ENCODE measurements around the gene HSPA12B.

The HSPA12B gene, protein sequence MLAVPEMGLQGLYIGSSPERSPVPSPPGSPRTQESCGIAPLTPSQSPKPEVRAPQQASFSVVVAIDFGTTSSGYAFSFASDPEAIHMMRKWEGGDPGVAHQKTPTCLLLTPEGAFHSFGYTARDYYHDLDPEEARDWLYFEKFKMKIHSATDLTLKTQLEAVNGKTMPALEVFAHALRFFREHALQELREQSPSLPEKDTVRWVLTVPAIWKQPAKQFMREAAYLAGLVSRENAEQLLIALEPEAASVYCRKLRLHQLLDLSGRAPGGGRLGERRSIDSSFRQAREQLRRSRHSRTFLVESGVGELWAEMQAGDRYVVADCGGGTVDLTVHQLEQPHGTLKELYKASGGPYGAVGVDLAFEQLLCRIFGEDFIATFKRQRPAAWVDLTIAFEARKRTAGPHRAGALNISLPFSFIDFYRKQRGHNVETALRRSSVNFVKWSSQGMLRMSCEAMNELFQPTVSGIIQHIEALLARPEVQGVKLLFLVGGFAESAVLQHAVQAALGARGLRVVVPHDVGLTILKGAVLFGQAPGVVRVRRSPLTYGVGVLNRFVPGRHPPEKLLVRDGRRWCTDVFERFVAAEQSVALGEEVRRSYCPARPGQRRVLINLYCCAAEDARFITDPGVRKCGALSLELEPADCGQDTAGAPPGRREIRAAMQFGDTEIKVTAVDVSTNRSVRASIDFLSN

DNA sequence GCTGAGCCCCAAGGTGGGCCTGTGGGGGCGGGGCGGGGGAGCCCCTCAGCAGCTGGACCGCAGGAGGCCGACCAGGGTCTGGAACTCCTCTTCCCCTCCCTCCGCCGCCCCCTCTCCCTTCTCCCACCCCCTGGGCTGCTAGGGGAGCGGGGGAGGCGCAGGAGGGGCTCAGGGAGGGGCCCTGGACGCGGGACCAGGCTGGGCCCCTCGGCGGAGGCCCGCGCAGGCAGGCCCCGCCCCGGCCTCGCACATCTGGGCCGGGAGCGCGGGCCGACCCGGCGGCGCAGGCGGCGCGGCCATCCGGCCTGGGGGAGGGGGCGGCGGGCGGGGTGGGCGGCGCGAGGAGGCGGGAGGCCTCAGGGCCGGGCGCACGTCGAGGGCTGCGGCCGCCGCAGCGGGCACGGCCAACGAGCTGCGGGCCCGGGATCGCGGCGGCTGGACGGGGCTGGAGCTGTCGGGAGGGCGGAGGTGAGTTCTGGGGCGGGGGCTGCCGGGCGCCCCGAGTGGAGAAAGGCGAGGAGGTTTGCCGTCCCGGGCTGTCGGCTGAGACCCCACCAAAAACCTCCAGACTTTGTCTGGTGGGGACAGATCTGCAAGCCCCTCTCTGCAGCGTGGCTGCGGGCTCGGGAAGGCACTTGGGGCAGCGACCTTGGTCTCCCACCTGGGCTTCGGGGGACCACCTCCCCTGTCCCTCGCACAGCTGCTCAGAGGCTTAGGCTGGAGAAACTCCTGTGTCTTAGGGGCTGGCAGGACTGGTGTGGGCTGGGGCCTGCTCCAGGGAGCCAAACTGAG is at the start of gene HSPA12B:
Gene HSPA12B, plus strand, starts transcription at position 359 of the 792 bp plus-strand sequence. CDS start 5,990 bp downstream, outside the sequence.
- DNase-seq = no peak

- DNase-seq = no peak
Observed at GRCh38 chr20:3685341-3685740, 47.1 kb upstream of the HSPA12B start.

GRCh38 chr20:3686421-3686820 is 46.1 kb upstream of the HSPA12B start:
- no peak for DNase-seq

DNA sequence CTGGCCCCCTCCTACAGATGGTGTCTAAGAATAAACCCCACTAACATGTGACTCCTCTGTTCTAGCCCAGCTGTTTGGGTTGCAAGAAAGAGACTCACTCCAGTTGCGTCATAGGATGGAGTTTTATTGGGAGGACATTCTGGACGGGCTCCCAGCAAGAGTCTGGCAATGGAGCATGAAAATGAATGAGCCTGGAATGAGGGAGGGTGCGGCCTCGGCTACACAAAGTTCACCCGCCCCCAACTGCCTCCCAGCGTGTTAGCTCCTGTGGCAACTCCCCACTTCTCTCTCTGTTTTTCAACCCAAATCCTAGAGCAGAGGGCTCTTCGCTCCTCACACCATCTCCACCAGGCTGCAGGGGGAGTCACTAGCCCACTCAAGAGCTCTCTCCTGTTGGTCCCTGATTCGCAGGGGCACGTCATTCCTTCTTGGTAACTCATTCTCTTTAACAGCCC is 45.6 kb upstream of the HSPA12B start:
- no peak for DNase-seq

- DNase-seq = no peak
Observed at GRCh38 chr20:3687655-3688054, 44.8 kb upstream of the HSPA12B start.

DNA sequence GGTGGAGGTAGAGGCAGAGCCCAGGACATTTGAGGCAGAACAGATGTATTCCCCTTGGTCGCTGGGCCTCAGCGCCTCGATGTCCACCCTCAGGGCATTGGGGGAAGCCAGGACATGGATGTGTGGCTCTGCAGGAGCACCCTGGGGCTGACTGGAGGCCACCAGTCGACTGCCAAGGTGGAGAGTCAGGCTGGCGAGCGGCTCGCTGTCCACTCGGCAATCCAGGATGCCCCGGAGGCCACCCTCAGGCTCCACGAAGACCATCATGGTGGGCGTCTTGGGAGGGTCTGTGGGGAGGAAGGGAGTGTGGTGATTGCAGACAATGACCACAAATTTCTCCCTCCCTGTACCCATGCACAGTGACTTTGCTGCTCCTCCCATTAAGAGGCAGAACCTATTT is 42.5 kb upstream of the HSPA12B start:
- DNase-seq = no peak

DNA sequence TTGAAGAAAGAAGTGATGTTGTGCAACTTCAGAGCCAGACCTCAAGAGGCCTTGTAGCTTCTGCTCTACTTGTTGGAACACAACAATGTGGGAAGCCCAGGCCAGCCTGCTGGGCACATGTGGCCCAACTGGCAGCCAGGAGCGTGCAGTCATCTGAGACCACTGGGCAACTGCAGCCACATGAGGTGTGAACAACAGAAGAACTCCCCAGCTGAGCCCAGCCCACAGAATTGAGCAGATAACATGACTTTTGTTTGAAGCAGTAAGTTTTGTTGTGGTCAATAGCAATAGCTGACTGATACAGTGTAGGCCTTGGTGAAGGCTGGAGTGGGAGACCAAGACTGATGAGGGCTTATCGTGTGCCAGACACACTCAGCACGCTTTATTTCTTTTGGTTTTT is 42.1 kb upstream of the HSPA12B start:
- no peak for DNase-seq

GRCh38 chr20:3691306-3691705 is 41.2 kb upstream of the HSPA12B start:
- DNase-seq = no peak

- no peak for DNase-seq
Observed at GRCh38 chr20:3691897-3692296, 40.6 kb upstream of the HSPA12B start.

DNA sequence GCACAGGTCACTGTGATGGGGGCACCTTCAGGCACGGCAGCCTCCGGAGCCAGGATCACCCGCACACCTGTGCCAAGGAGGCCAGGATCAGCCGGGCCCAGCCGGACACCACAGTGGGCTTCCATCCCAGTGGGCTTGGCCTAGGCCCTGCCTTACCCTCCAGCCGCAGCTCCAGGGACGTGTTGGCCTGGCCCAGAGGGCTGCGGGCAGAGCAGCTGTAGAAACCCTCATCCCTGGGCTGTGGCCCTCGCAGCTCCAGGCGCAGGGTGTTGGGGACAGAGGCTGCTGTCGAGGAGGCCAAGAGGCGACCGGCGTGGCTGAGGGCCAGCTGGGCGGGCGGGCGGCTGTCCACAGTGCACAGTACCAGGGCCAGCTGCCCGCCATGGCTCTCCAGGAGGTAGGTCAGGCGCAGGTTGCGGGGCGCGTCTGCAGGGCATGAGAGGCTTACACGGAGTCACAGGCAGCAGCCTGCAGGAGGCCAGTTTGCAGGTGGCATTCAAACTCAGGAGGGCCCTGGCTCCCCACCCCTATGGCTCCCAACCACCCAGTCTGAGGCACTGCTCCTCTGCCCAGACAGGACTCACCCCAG is 39.7 kb upstream of the HSPA12B start:
- no peak for DNase-seq

DNA sequence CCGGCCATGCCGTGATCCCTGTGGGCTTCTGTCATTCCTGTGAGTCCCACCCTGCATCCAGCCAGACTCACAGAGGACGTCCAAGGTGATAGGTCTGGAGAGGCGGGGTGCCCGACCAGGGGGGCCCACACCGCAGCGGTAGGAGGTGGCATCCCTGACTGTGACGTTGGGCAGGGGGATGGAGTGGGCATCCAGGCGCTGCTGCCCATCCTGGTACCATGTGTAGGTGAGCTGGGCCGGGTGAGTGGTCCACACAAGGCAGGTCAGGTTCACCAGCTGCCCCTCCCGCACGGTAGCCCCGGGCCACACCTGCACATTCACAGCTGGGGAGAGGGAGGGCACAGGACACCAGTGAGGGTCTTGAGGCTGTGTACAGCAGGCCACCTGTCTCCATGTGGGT is 39.1 kb upstream of the HSPA12B start:
- DNase-seq = no peak

GRCh38 chr20:3694864-3695263 is 37.6 kb upstream of the HSPA12B start:
- DNase-seq = no peak

DNA sequence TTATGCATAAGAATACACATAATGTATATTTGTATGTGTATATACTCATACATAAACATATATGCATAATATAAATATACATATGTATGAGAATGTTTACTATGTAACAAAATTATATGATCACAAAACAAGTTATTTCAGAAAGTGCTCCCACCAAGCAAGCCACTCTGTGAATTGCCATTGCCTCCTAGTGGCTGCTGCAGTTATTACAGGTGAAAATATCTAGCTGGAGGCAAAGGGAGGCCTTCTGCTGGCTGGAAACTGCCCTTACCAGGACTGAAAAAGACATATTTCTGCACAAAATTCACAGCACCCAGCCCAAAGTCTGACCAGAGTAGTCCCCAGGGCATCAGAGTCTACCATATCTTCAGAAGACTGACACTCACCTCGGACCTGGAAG is 36.3 kb upstream of the HSPA12B start:
- no peak for DNase-seq

- no peak for DNase-seq
Observed at GRCh38 chr20:3696745-3697587, 35.5 kb upstream of the HSPA12B start.

DNA sequence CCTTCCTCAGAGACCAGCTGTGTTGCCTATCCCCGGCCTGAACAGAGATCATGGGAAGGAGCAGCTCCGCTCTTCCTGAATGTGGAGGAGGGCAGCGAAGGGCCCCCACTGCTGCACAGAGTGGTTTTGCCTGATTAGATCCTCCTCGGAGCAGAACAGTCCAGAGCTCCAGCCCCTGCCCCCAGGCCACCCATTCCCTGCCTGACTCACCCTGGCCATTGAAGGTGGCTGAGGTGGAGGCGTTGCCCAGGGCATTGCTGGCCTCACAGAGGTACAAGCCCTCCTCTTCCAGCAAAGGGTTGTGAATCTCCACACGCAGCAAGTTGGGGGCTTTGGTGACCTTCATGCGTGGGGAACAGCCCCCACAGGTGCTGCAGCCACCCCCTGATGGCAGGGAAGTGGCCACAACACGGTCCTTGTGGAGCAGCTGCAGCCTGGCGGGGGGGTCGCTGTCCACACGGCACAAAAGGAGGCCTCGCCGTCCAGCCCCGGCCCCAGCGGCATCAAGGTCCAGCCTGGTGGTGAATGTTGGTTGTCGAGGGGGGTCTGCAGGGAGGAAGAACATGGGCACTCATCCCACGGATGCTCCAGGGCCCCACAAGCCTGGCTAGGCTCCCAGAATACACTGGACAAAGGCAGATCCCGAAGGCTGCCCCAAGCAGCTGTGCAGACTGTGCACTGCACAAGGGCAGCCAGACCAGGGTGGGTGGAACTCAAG is 34.7 kb upstream of the HSPA12B start:
- DNase-seq = no peak

DNA sequence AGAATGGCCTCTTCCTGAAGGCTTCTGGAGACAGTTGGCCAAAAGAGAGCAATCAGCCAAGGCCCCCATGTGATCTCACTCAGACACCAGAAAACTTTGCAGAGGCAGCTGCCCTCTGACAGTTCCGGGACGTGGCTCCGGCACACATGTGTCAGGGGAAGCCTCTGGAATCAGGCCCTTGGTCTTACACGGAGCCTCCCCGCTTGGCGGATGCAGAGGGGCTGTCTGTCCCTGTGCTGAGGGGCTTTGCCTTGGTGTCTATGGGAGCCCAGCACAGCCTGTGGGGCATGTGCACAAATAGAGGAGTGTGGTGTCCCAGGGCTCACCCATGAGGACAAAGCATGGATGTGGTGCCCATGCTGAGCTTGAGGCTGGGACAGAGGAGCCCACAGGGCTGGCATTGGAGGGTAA is 33.9 kb upstream of the HSPA12B start:
- DNase-seq = no peak

- DNase-seq = no peak
Observed at GRCh38 chr20:3699037-3699436, 33.4 kb upstream of the HSPA12B start.

- no peak for DNase-seq
Observed at GRCh38 chr20:3701061-3701998, 31.2 kb upstream of the HSPA12B start.

GRCh38 chr20:3702611-3703391 is 29.7 kb upstream of the HSPA12B start:
- DNase-seq = no peak

Data from NCI-H2107 (cell line).